BLaER1 (cell line): ENCODE data around the gene ASXL1.

Experiments
- H3K27ac ChIP-seq: shearing (Covaris generic); formaldehyde crosslinking; 2 replicates; pipeline ENCODE4 v1.8.1; 2022
- H3K27me3 ChIP-seq: shearing (Covaris generic); formaldehyde crosslinking; 2 replicates; pipeline ENCODE4 v1.8.1; 2022
- H3K36me3 ChIP-seq: shearing (Covaris generic); formaldehyde crosslinking; 2 replicates; pipeline ENCODE4 v1.8.1; 2022
- H3K4me1 ChIP-seq: shearing (Covaris generic); formaldehyde crosslinking; 2 replicates; pipeline ENCODE4 v1.8.1; 2022
- H3K4me2 ChIP-seq: shearing (Covaris generic); formaldehyde crosslinking; 2 replicates; pipeline ENCODE4 v1.8.1; 2022
- H3K4me3 ChIP-seq: shearing (Covaris generic); formaldehyde crosslinking; 2 replicates; pipeline ENCODE4 v1.8.1; 2022
- H3K9ac ChIP-seq: shearing (Covaris generic); formaldehyde crosslinking; 2 replicates; pipeline ENCODE4 v1.8.1; 2022
- H3K9me3 ChIP-seq: shearing (Covaris generic); formaldehyde crosslinking; 2 replicates; pipeline ENCODE4 v1.8.1; 2022
- H4K20me1 ChIP-seq: shearing (Covaris generic); formaldehyde crosslinking; 2 replicates; pipeline ENCODE4 v1.8.1; 2022
- Cebpa-rat ChIP-seq: shearing (Covaris generic); IDR thresholded peaks from 2 replicates; pipeline ENCODE4 v1.8.1; 2022

Gene ASXL1

GRCh38 chr20:32481311-32482142 lies 123.4 kb downstream of the ASXL1 start:
- H3K27me3 ChIP-seq: no peaks in the 10 kb centered on the region
- no peak for TF ChIP-seq Cebpa-rat
- H3K9me3 ChIP-seq: no peaks in the 10 kb centered on the region
- H3K27ac ChIP-seq: no peak overlapping the region; the same call in 1 of the 2 replicates
- H3K4me3 ChIP-seq: peak overlapping the region; percentile 76
- peak overlapping the region; percentile 99 for H3K4me2 ChIP-seq
- H4K20me1 ChIP-seq: peaks cover 63% of the 10 kb centered on the region
- H3K9ac ChIP-seq: peak overlapping the region; percentile 82
- peaks cover 73% of the 10 kb centered on the region for H3K4me1 ChIP-seq
- 0 out of 2 replicates have a peak, but pooled peaks cover 21% of the 10 kb centered on the region for H3K36me3 ChIP-seq

GRCh38 chr20:32482143-32482441 lies 124.0 kb downstream of the ASXL1 start:
- H3K4me3 ChIP-seq: peak overlapping the region; percentile 76
- peaks cover 58% of the 10 kb centered on the region for H4K20me1 ChIP-seq
- peak overlapping the region; percentile 82 for H3K9ac ChIP-seq
- TF ChIP-seq Cebpa-rat: no peak
- H3K9me3 ChIP-seq: no peaks in the 10 kb centered on the region
- no peaks in the 10 kb centered on the region for H3K27me3 ChIP-seq
- H3K36me3 ChIP-seq: 0 out of 2 replicates have a peak, but pooled peaks cover 26% of the 10 kb centered on the region
- peak overlapping the region; percentile 82 for H3K27ac ChIP-seq
- H3K4me2 ChIP-seq: peak overlapping the region; percentile 99
- H3K4me1 ChIP-seq: peaks cover 69% of the 10 kb centered on the region

GRCh38 chr20:32482442-32483261 lies 124.5 kb downstream of the ASXL1 start:
- H4K20me1 ChIP-seq: peaks cover 52% of the 10 kb centered on the region
- peak overlapping the region; percentile 82 for H3K27ac ChIP-seq
- no peaks in the 10 kb centered on the region for H3K27me3 ChIP-seq
- peaks cover 64% of the 10 kb centered on the region for H3K4me1 ChIP-seq
- 0 out of 2 replicates have a peak, but pooled peaks cover 26% of the 10 kb centered on the region for H3K36me3 ChIP-seq
- peak overlapping the region; percentile 76 for H3K4me3 ChIP-seq
- H3K4me2 ChIP-seq: peak overlapping the region; percentile 99
- peak overlapping the region; percentile 82 for H3K9ac ChIP-seq
- H3K9me3 ChIP-seq: no peaks in the 10 kb centered on the region
- no peak for TF ChIP-seq Cebpa-rat

GRCh38 chr20:32483351-32484224 lies 125.5 kb downstream of the ASXL1 start:
- H3K9ac ChIP-seq: peak overlapping the region; percentile 94
- peaks cover 55% of the 10 kb centered on the region for H3K4me1 ChIP-seq
- peak overlapping the region; percentile 98 for H3K4me2 ChIP-seq
- no peak for TF ChIP-seq Cebpa-rat
- no peaks in the 10 kb centered on the region for H3K9me3 ChIP-seq
- H3K27me3 ChIP-seq: no peaks in the 10 kb centered on the region
- H4K20me1 ChIP-seq: peaks cover 43% of the 10 kb centered on the region
- H3K27ac ChIP-seq: peak overlapping the region; percentile 98
- 0 out of 2 replicates have a peak, but pooled peaks cover 26% of the 10 kb centered on the region for H3K36me3 ChIP-seq
- peak overlapping the region; percentile 76 for H3K4me3 ChIP-seq

GRCh38 chr20:32484225-32484957 lies 126.3 kb downstream of the ASXL1 start:
- no peak for TF ChIP-seq Cebpa-rat
- peaks cover 27% of the 10 kb centered on the region; the same call in 1 of the 2 replicates for H3K36me3 ChIP-seq
- peak overlapping the region; percentile 98 for H3K27ac ChIP-seq

GRCh38 chr20:32484958-32485769 lies 127.0 kb downstream of the ASXL1 start:
- Histone ChIP-seq H3K27me3 (no peaks in the 10 kb centered on the region), H3K27ac (peak overlapping the region; percentile 98), H3K9me3 (peaks cover 7% of the 10 kb centered on the region; the same call in 1 of the 2 replicates), H3K36me3 (peaks cover 22% of the 10 kb centered on the region; the same call in 1 of the 2 replicates), H3K9ac (peak overlapping the region; percentile 94), H3K4me1 (peaks cover 39% of the 10 kb centered on the region), H3K4me3 (peak overlapping the region; percentile 76), H3K4me2 (peak overlapping the region; percentile 98), H4K20me1 (peaks cover 27% of the 10 kb centered on the region)
- no peak for TF ChIP-seq Cebpa-rat

More at GRCh38 chr20:32484225-32484957, 126.3 kb downstream of the ASXL1 start:
- Histone ChIP-seq H3K9me3 (peaks cover 4% of the 10 kb centered on the region; the same call in 1 of the 2 replicates), H3K4me3 (peak overlapping the region; percentile 76), H3K9ac (peak overlapping the region; percentile 94), H3K4me2 (peak overlapping the region; percentile 98), H4K20me1 (peaks cover 35% of the 10 kb centered on the region), H3K27me3 (no peaks in the 10 kb centered on the region), H3K4me1 (peaks cover 46% of the 10 kb centered on the region)

- Histone ChIP-seq H3K9me3 (peaks cover 7% of the 10 kb centered on the region; the same call in 1 of the 2 replicates), H3K4me1 (peaks cover 37% of the 10 kb centered on the region), H3K4me2 (peak overlapping the region; percentile 98), H3K9ac (peak overlapping the region; percentile 94; the same call in 1 of the 2 replicates), H3K4me3 (no peak overlapping the region), H3K27ac (peak overlapping the region; percentile 98; the same call in 1 of the 2 replicates), H4K20me1 (peaks cover 19% of the 10 kb centered on the region), H3K36me3 (peaks cover 18% of the 10 kb centered on the region; the same call in 1 of the 2 replicates), H3K27me3 (no peaks in the 10 kb centered on the region)
- no peak for TF ChIP-seq Cebpa-rat
Observed at GRCh38 chr20:32485770-32486478, 127.8 kb downstream of the ASXL1 start.
